ENCODE measurements around the gene GSTT2. TPM values are rescaled to one million over a fixed set of nuclear protein-coding genes. Genes with fewer than 3 reads are reported as not detected.
A peak's percentile ranks its signal among the peaks of the same experiment; 100 is the strongest.

The GSTT2 gene
- total and polyA plus RNA-seq, 12 donors, result 0.40 to 2.5 (median 0.44) TPM; not detected in 9

GRCh38 chr22:24003887-24004286 is 24.0 kb downstream of the GSTT2 start:
- no peaks in the 10 kb centered on the region for H3K36me3 ChIP-seq
- H3K4me1 ChIP-seq, result peaks cover 0 to 18% (median 11%) of the 10 kb centered on the region in 9 donors
- DNase-seq, result no peak
- ATAC-seq, result no peak
- 79 to 86% methylated on average over 9 of the region's 9 CpGs for WGBS, 2 donors
- no peaks in the 10 kb centered on the region for H3K27me3 ChIP-seq
- H3K27ac ChIP-seq, result no peak overlapping the region
- no peak for TF ChIP-seq CTCF (IDR thresholded peaks at IDR 0.05)
- intact Hi-C loops (cut with DNase I), result loop anchor here in 5 of 10 donors (5.0 to 10.0 kb wide), 3 partner anchors 67 to 171 kb away; no protein-coding TSS in a partner anchor
- H3K9me3 ChIP-seq, result no peaks in the 10 kb centered on the region
- no peak overlapping the region for H3K4me3 ChIP-seq

DNA sequence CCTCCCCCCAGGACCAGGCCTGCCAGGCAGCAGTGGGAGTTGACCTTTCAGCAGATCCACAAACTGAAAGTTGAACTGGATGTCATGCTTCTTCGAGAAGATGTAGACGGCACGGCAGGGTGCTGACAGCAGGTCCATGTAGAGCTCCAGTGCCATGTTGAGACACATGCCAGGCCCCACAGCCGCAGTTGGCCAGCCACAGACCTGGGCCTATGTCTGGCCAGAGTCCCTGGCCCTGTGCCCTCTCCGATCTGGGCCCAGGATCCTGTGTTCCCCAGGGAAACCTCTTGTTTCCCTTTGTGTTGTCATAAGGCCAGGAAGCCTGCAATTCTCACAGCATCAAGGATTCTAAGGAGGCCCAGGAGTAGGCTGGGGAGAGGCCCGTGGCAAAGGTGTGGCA is 25.3 kb downstream of the GSTT2 start, which contains the start of gene GSTT4:
Gene GSTT4 (minus strand): TSS at position 253 of the 400 bp plus-strand sequence. CDS start 97 bp downstream, at position 156.
- no peak for TF ChIP-seq CTCF (IDR thresholded peaks at IDR 0.05)
- Histone ChIP-seq H3K27me3 (no peaks in the 10 kb centered on the region), H3K36me3 (no peaks in the 10 kb centered on the region), H3K27ac (peak within 1 kb of the TSS in 8 of 10 donors; percentile 39 to 74 (median 61)), H3K9me3 (no peaks in the 10 kb centered on the region), H3K4me3 (peak within 1 kb of the TSS in 1 of 10 donors; percentile 5), H3K4me1 (peaks cover 0 to 18% (median 11%) of the 10 kb centered on the region in 9 donors)
- DNase-seq, result peak; percentile 80 to 86
- 25 to 35% methylated on average over 6 of the region's 6 CpGs for WGBS, 2 donors
- intact Hi-C loops (cut with DNase I), result loop anchor here in 6 of 10 donors (5.0 to 10.0 kb wide), 3 partner anchors 68 to 170 kb away; no protein-coding TSS in a partner anchor
- peak; percentile 88 to 98 (median 94) for ATAC-seq

DNA sequence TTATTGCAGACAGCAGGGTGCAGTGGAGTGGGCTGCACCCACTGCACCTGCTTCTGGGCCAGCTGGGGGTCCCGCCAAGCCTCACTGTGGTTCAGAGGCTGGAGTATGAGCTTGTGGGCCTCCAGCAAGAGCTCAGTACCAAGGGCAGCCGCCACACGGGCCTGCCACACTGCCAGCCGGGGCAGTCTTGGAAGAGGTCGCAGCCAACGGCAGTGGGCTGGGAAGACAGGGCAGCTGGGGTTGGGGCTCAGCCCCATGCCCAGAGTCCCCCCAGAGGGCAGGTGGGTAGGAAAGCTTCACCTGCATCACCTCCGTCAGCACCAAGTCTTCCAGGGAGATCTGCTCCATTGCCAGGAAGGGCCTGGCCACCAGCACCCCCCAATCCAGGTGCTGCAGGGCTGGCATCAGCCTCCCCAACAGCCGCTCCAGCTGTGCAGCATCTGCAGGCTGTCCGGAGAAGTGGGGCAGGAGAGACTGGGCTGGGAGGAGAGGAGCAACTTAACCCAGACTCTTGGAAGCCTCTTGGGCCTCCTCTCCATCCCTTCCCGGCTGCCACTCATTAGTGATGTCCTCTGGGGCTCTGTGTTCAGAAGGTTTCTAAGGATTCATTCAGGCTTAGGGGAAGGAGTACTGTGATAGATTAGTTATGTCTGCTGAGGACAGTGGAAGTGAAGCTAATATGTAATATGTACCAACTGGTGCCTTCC is 26.4 kb downstream of the GSTT2 start:
- Histone ChIP-seq H3K4me3 (no peak overlapping the region), H3K27me3 (no peaks in the 10 kb centered on the region), H3K27ac (peak overlapping the region in 2 of 10 donors; percentile 61 to 65), H3K4me1 (peaks cover 0 to 18% (median 14%) of the 10 kb centered on the region in 9 donors), H3K36me3 (no peaks in the 10 kb centered on the region), H3K9me3 (no peaks in the 10 kb centered on the region)
- intact Hi-C loops (cut with DNase I), result loop anchor here in 6 of 10 donors (5.0 to 10.0 kb wide), 3 partner anchors 69 to 168 kb away; no protein-coding TSS in a partner anchor
- ATAC-seq, result no peak
- no peak for DNase-seq
- no peak for TF ChIP-seq CTCF (IDR thresholded peaks at IDR 0.05)
- 82 to 94% methylated on average over 10 of the region's 10 CpGs for WGBS, 2 donors

GRCh38 chr22:24006914-24007214 is 26.9 kb downstream of the GSTT2 start:
- Histone ChIP-seq H3K27ac (no peak overlapping the region), H3K4me3 (no peak overlapping the region), H3K27me3 (no peaks in the 10 kb centered on the region), H3K4me1 (peaks cover 0 to 21% (median 15%) of the 10 kb centered on the region in 9 donors), H3K36me3 (no peaks in the 10 kb centered on the region), H3K9me3 (no peaks in the 10 kb centered on the region)
- WGBS, 2 donors, result 91 to 98% methylated on average over 6 of the region's 6 CpGs
- no peak for TF ChIP-seq CTCF (IDR thresholded peaks at IDR 0.05)
- intact Hi-C loops (cut with DNase I), result loop anchor here in 6 of 10 donors (5.0 to 10.0 kb wide), 3 partner anchors 70 to 168 kb away; no protein-coding TSS in a partner anchor
- no peak for DNase-seq
- no peak for ATAC-seq
